Endothelial cell of hepatic sinusoid (primary cell): ENCODE data around the gene SSBP2.
"Not testable (repeated sequence)": the region's sequence is repeated elsewhere in the genome, so short reads cannot be mapped to it uniquely, and the experiment has no call there.

Experiments
- in situ Hi-C: cut with HindIII; loops from 2 replicates; pipeline ENCODE4 v1.10.0; 2017; ENCODE audit warnings: low sequenced_read_pairs

Gene SSBP2

DNA sequence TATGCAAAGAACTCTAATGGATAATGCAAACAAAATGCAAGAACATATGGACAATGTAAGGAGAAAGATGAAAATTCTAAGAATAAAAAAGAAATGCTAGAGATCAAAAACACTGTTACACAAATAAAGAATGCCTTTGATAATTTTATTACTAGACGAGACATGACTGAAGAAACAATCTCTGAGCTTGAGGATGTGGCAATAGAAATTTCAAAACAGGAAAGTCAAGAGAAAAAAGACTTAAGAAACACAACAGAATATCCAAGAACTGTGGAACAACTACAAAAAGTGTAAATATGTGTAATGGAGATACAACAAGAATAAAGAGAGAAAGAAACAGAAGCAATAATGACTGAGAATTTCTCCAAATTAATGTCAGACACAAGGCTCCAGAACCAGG lies 216.5 kb downstream of the SSBP2 start:
- in situ Hi-C loops, result no loop called here

DNA sequence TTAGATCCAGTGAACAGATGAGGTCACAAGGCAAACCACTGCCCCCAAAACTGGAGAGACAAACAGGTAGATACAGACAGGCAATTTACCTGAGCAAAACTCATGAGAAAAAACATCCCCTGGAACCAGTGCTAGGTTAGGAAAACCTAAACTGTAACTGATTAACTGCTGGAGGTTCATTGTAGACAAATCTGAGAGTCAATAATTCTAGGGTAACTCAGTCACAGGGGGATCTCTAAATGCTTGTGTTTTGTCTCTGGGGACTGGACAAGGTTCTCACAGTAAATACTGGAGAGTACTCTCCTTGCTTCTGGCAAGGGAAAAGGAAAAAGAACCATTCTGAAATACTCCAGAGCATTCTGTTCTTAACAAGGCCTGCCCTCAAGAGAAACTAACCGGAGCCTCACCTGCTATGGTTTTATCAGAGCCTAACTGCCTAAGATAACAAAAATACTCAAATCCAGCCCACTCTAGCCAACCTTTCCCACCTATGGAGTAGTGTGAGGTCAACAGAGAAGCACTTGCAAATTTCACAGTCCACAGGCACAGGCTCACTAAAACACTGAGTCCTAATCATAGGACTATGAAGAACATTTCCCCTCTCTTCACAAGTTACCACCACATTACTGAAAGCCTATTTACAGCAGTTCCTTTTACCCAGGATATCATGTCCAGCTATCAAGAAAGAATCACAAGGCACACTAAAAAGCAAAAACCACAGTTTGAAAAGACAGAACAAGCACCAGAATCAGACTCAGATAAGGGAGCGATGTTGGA lies 217.1 kb downstream of the SSBP2 start:
- in situ Hi-C loops, result no loop called here

DNA sequence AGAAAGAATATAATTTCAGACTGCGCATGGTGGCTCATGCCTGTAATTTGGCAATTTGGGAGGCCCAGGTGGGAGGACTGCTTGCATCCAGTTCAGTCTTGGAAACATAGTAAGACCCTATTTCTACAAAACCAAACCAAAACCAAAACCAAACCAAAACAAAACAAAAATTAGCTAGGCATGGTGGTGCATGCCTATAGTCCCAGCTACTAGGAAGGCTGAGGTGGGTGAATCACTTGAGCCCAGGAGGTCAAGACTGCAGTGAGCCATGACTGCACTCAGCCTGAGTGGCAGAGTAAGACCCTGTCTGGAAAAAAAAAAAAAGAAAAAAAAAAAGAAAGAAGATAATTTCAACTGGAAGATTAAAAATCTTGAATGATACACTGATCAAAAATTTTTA lies 220.0 kb downstream of the SSBP2 start:
- in situ Hi-C loops, result no loop called here

DNA sequence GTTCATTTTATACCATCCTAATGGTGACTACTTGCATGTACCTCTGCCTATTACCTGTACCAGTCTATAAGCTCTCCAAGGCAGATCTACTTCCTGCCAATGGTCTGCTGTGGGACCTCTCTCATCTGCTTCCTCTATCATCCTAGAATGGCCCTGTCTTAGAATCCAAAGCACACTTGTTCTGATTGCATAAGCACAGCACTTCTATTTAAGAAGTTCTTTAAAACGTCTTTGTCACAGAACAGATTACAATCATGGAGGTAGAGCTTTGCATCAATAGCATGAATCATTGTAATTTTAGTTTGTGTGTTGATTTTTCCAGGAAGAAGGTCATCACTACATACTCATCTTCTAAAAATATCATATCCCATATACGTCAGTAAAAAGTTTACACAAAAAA lies 225.2 kb downstream of the SSBP2 start:
- in situ Hi-C loops, result no loop called here

DNA sequence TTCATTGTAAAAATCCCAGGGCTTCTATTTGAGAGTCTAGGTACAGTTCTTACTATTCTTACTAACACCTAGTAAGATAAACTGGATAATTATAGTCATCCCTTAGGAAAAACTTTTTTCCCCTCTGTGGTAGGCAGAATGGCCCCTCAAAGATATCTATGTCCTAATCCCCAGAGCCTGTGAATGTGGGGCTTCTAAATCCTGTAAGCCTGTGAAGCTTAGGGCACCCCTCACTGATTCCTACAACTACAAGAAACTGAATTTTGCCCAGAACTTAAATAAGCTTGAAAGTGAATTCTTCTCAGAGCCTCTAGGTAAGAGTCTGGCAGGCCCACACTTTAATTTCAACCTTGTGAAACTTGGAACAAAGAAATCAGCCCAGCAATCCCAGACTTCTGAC lies 226.9 kb downstream of the SSBP2 start:
- in situ Hi-C loops, result loop anchor here (25.0 kb wide), 1 partner anchor 638 kb away; no protein-coding TSS in a partner anchor

DNA sequence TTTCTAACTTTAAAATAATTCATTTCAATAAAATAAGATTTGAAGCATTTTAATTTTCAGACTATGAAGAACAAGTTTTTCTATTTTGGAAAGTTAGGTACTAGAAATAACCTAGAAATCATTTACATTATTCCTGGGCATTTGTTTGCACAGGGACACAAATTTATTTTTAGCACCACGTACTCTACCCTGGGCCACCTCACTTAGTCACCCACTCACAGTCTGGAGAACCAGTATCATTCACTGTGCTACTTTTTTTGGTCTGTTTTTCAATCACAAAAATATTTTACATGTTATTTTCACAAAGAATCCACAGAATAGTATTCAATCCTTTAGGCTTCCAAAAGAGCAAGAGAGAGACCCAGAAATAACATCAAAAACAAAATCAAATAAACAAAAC lies 228.3 kb downstream of the SSBP2 start:
- in situ Hi-C loops, result loop anchor here (25.0 kb wide), 1 partner anchor 640 kb away; no protein-coding TSS in a partner anchor

DNA sequence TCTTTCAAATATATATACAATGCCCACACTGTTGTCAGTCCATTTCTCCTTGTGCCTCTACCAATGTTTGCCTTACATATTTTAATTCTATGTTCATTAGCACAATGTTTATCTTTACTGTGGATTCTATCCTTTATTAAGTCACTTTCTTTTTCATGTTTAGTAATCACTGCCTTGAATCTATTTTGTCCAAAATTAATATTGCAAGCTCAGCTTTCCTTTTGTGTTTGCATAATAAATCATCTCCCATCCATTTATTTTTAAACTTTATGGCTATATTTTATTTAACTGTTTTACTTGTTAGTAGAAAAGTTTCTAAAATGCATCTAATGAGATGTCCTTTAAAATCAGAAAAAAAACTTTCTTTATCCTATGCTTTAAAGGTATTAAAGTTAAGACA lies 230.1 kb downstream of the SSBP2 start:
- in situ Hi-C loops, result loop anchor here (25.0 kb wide), 1 partner anchor 642 kb away; no protein-coding TSS in a partner anchor

DNA sequence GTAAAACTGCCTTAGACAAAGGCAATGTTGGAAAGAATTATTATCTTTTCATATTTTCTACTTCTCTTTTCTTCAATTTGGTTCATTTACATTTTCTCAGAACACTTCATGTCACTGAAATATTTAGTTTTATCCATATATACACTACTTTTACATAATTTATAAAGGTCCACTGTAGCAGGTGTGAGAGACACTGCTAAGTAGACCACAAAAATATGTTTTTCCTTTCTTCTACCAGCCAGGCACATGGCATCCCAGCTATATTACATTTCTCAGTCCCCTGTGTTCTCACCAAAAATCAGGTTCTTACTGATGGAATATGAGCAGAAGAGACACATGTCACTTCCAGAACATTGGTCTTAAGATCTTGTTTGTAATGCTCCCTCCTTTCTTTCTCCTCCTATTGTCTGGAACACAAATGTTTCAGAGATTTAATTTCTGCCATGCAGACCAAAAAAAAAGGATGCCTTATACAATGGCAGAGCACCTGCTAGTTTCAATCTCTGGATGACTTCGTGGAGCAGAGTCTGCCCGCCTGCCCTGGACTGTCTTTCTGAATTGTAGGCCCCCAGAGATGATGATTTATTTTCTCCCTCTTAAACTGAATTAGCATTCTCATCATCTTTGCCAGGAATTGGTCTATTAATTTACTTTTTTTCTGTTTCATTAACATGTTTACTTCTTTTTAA lies 231.5 kb downstream of the SSBP2 start:
- in situ Hi-C loops, result loop anchor here (10.0 to 25.0 kb wide), 2 partner anchors 335 to 643 kb away; no protein-coding TSS in a partner anchor

DNA sequence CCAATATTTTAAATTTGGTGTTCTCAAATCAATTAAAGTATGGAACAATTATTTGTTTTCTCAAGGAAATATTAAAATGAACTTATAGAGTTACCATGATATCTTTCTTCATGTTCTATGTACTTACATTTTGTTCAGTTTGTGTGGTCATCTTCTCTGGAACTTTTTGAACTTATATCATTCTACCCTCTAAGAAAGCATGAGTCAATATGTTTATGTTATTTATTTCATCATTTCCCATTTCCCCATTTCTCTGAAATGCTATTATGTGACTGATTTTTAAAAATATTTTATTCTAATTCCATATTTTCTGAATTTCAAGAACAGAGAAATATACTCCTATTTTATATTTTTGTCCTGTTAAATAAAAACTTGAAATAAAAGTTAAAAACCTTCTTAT lies 233.4 kb downstream of the SSBP2 start:
- in situ Hi-C loops, result loop anchor here (10.0 to 25.0 kb wide), 2 partner anchors 337 to 645 kb away; no protein-coding TSS in a partner anchor

DNA sequence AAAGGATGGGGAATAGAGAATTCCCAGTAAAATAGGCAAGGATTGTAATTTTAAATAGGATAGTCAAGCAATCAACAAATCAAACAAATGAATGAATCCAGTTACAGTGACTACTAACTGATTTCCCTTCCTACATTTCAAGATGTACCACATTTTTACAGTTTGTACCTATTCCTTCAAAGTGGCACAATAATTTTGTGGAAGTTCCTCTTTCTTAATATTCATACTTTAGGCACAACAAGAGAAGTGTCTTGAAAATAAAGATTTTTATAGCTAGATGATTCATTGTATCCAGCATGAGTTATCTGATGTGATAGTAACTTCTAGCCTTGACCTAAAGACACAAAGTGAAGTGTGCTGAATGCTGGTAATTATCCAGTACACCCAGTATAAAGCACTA lies 234.8 kb downstream of the SSBP2 start:
- in situ Hi-C loops, result loop anchor here (10.0 to 25.0 kb wide), 2 partner anchors 339 to 646 kb away; no protein-coding TSS in a partner anchor

DNA sequence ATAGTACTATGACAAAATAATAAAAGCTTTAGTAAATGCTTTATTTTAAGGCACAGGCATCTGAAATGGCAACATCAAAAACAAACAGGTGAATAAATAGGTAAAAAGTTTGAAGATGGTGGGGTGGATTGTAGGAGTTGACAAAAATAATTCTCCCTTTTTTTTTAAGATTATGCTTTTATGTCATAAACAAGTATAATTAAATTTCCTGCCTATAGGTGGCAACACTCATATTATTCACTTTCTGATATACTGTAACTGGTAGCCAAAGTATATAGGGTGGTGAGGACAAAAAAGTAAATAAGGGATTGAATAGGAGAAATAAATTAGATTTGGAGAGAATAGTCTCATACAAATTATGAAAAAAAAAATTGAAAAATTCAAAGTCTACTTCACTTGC lies 236.9 kb downstream of the SSBP2 start:
- in situ Hi-C loops, result loop anchor here (10.0 to 25.0 kb wide), 2 partner anchors 341 to 648 kb away; no protein-coding TSS in a partner anchor

DNA sequence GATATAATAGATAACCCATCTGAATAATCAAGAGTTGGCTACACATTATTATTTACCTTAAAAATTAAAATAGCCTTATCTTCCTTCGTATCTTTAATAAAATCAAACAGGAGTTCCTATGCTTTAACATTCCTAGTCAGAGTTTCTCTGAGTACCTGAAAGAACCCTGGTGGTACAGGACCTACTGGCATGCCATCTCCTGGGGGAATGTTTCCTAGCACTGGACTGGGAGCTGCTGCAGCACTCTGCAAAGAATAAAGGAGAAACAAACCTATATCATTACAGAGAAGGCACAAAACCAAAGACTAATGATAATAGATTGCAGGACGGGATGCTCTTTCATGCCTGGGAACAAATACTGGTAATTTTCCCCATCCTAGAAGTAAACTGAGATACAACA lies 237.4 kb downstream of the SSBP2 start:
- in situ Hi-C loops, result loop anchor here (10.0 to 25.0 kb wide), 2 partner anchors 341 to 649 kb away; no protein-coding TSS in a partner anchor

DNA sequence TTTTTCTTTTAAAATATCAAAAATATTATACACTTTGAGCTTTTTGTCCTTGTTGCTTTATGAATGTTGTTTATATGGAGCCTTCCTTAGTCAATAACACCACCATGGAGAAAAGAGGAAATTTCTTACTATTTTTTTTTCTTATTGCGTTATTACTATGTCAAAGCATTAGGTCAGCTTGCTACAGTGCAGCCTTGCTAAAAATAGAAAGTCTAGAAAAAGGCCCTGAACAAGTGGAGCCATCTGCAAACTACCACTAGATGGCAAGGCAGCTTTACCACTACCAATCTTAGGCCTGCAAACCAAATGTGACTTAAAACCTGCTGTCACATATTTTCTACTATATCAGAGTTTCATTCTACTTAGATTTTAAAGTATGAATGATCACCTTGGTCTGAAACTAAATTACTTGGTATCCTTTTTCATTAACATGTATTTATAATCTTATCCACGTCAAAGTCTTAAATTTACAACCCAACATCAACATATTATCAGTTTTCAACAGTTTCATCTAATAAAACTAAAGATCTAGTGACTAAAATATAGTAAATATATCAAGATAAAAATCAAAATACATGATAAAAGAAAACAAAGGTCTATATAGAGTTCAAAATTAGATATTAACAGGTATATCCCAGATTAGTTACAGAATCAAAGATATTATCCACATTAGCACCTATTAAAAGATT lies 243.9 kb downstream of the SSBP2 start:
- in situ Hi-C loops, result loop anchor here (25.0 kb wide), 1 partner anchor 655 kb away; no protein-coding TSS in a partner anchor

DNA sequence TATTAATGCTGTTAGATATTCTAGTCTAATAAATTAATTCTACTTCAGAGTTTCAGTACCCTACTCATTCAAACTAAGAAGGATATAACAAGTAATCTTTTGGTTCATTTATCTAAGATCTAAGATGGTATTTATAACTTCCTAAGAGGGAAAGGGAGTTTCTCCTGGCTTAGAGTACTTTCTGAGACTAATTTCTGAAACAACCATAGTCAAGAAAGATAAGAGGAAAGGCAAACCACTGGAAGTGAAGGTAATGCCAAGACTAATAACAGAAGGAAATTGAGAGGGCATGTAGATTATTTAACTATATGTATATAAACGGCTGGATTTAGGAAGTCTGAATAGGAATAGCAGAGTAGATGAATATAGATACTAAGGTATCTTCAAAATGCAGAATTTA lies 244.5 kb downstream of the SSBP2 start:
- in situ Hi-C loops, result loop anchor here (25.0 kb wide), 1 partner anchor 656 kb away; no protein-coding TSS in a partner anchor

DNA sequence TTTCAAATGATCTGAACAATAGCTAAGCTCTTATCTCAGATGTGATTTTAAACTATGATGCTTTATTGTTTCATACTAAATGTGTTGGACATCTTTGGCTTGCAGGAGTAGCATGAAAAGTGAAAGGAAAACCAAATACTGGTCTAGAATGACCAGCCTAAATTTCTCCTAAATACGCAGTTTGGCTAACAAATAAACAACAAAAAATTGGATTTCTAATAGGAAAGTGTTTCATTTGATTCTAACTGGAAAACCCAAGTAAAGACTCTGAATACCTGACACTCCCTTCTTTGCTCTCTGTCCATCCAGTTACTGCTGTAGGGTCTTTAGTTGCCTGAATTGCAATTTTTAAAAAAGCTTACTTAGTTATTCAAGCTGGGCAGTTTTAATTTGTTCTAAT lies 245.2 kb downstream of the SSBP2 start:
- in situ Hi-C loops, result loop anchor here (25.0 kb wide), 1 partner anchor 657 kb away; no protein-coding TSS in a partner anchor

DNA sequence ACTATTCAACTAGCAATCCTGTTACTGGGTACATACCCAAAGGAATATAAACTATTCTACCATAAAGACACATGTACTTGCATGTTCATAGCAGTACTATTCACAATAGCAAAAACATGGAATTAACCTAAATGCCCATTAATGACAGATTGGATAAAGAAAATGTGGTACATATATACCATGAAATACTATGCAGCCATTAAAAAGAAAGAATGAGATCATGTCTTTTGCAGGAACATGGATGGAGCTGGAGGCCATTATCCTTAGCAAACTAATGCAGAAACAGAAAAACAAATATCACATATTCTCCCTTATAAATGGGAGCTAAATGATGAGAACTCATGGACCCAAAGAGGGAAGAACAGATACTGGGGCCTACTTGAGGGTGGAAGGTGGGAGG lies 247.3 kb downstream of the SSBP2 start:
- in situ Hi-C loops, result loop anchor here (25.0 kb wide), 1 partner anchor 659 kb away; no protein-coding TSS in a partner anchor

DNA sequence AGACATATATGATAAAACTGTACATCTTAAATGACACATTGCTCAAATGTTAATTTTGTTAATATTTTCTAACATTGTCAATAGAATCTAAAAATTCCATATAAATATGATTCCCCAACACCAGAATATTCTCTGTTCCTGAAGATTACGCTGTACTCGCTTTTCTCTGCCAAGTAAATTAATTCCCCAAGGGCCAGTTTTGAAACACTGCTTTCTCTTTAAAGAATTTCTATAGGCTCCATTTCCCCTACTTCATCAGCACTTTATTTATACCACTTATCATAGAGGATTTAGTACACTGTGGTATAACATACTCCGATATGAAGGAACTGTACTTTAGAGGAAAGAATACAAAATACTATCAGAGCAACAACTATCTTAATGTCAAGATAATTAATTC lies 255.6 kb downstream of the SSBP2 start:
- in situ Hi-C loops, result no loop called here

DNA sequence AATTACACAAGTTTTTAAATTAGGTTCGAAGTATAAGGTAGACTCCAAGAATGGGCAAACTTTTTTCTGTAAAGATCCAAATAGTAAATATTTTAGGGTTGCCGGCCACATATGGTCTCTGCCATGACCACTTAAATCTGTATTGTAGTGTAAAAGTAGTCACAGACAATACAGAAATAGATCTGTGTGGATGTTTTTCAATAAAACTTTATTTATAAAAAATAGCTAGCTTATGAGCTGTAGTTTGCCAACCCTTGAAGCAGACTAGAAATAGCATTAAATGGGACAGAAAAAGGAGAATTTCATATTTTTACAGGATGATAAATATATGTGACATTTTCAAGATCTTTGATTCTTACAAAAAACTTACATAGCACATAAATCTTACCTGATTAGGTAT lies 262.0 kb downstream of the SSBP2 start:
- in situ Hi-C loops, result no loop called here

DNA sequence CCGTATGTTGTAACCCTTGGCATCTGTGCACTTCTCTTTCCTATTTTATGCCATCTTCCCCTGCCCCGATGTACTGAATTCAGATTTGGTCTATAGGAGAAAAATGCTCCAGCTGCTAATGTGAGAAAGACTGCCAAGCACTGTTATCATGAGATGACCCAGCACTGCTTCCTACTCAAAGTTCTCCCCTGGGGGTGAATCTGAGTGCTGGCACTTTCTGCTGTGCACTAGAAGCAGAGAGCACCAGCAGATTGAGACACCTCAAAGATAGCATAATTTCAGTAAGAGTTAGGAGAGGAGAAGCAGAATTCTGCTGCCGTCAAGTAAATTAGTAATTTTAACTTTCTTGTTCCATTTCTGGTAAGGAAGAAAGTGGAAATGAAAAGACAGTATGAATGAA lies 264.2 kb downstream of the SSBP2 start:
- in situ Hi-C loops, result no loop called here

DNA sequence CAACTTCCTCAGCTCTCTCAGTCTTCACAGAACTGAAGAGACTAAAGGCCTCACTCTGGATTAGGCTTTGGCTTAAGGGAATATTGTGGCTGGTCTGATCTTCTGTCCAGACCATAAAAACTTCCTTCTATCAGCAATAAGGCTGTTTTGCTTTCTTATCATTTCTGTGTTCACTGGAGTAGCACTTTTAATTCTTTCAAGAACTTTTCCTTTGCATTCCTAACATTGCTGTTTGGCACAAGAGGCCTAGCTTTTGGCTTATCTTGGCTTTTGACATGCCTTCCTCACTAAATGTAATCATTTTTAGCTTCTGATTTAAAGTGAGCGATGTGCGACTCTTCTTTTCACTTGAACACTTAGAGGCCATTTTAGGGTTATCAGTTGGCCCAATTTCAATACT lies 268.3 kb downstream of the SSBP2 start:
- in situ Hi-C loops, result no loop called here

DNA sequence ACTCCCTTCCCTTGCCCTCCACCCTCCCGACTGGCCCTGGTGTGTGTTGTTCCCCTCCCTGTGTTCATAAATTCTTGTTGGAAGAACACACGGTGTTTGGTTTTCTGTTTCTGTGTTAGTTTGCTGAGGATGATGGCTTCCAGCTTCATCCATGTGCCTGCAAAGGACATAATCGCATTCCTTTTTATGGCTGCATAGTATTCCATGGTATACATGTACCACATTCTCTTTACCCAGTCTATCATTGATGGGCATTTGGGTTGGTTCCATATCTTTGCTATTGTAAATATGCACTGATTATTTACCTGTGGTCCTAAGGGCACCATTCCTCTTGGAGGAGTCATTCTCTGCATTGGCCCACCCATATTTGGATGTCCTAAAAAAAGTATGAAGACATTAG lies 277.5 kb downstream of the SSBP2 start:
- in situ Hi-C loops, result not testable (repeated sequence)
